GDM1 (cell line): ENCODE data around the gene DDTL.
"Not testable (repeated sequence)": the region's sequence is repeated elsewhere in the genome, so short reads cannot be mapped to it uniquely, and the experiment has no call there.

Source experiments
- DNase-seq: peaks from one replicate; lab custom pipeline; 2025; lab: John Stamatoyannopoulos, UW

The DDTL gene

GRCh38 chr22:23966568-23966967 lies at the start of gene DDTL:
TSS of gene DDTL (plus strand) at chr22:23966888. CDS start at chr22:23966915, 27 bp downstream.
- DNase-seq = not testable (repeated sequence)

GRCh38 chr22:23920267-23920611 lies 46.4 kb upstream of the DDTL start:
- not testable (repeated sequence) for DNase-seq

DNA sequence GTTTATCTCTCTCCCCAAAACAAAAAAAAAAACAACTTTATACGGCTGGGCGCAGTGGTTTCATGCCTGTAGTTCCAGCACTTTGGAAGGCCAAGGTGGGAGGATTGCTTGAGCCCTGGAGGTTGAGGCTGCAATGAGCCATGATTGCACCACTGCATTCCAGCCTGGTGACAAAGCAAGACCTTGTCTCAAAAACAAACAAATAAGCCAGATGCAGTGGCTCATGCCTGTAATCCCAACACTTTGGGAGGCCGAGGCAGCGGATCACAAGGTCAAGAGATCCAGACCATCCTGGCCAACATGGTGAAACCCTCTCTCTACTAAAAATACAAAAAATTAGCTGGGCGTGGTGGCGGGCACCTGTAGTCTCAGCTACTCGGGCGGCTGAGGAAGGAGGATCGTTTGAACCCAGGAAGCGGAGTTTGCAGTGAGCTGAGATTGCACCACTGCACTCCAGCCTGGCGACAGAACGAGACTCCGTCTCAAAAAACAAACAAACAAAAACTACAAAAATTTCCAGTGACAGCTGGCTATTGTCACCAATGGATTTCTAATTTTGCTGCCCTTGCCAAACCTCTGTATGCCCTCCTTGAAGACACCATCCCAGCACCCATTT lies 45.0 kb upstream of the DDTL start:
- DNase-seq = not testable (repeated sequence)

DNA sequence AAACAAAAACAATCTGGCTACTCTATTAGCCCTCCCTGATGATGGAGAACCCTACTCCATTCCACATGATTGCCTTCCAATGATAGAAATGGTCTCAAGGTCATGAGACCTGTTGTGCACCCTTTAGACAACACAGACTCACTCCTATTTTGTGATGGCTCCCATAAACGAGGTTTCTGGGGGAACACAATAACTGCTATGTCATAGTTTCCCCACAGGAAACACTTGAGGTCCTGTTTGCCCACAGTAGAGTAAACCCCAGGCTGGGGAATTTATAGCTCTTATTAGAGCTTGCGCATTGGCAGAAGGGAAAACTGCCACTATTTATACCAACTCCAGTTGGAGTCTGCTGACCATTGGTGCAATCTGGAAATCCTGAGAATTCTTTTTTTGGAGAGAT lies 43.8 kb upstream of the DDTL start:
- DNase-seq = no peak

GRCh38 chr22:23925020-23925606 lies 41.6 kb upstream of the DDTL start:
- DNase-seq = no peak

- DNase-seq = no peak
Observed at GRCh38 chr22:23926561-23926960, 40.1 kb upstream of the DDTL start.

DNA sequence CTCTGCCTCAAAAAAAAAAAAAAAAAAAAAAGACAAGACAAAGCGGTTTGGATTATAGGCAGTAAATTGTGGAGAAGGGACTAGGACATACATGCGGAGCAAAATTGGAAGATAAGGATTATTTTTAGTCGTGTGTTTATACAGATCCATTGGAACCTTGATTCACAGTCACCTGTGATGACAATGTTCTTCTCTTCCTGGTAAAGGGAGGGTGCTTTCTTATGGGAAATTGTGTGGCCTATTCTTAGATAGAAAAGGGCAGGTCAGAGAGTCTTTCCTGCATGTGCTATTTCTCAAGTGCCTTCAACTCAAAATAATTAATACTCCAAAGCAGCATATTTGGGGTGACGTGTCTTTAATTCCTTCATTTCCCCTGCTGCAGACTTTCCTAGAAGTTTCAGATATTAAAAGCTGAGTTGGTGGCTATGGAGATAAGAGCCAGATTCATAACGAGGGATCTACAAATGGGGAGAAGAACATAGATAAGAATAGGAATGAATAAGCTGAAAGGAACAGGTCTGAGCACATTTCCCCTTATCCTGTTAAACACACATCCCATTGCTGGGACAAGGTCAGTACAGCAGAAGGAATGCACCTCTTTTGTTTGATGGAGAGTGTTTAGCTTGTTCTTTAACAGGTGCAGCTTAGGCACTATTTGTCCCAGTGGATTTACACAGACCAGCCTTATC lies 28.2 kb upstream of the DDTL start:
- no peak for DNase-seq

- no peak for DNase-seq
Observed at GRCh38 chr22:23939017-23939357, 27.7 kb upstream of the DDTL start.

- not testable (repeated sequence) for DNase-seq
Observed at GRCh38 chr22:23940166-23940565, 26.5 kb upstream of the DDTL start.

DNA sequence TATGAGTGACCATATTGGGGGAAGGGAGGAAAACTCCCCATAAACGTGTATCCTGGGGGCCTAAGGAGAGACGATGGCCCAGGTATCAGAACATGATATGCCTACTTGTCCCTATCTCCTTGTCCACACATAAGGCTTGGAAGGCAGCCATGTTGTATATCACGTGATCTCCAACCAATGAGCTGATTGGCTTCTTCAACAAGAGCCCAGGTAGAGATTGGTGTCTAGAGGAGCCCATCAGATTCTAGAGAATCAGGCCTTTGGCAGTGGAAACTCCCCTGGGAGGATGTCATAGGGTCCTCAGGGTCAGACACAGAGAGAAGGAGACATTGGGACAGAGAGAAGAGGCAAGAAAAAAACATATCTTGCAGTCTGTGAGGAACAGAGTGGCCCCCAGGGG lies 19.3 kb upstream of the DDTL start:
- DNase-seq = not testable (repeated sequence)

- DNase-seq = not testable (repeated sequence)
Observed at GRCh38 chr22:23949764-23950163, 16.9 kb upstream of the DDTL start.

DNA sequence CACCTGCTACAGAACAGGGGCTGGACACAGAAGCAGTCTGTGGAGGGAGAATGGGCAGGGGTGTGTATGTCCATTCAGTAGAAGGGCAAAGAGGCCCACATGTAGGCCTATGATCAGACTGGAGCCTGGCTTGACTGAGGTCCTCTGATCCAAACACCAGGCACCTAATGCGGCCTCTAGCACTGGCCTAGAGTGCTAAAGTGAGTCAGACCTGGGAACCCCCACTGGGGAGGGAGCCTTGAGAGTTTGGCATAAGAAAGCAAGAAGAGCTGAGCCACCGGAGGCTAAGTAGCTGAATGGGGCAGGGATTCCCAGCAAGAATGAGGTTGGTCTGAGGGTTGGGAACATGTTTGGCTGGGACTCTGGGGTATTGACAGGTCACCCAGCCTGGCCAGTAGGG lies 15.3 kb upstream of the DDTL start:
- not testable (repeated sequence) for DNase-seq

DNA sequence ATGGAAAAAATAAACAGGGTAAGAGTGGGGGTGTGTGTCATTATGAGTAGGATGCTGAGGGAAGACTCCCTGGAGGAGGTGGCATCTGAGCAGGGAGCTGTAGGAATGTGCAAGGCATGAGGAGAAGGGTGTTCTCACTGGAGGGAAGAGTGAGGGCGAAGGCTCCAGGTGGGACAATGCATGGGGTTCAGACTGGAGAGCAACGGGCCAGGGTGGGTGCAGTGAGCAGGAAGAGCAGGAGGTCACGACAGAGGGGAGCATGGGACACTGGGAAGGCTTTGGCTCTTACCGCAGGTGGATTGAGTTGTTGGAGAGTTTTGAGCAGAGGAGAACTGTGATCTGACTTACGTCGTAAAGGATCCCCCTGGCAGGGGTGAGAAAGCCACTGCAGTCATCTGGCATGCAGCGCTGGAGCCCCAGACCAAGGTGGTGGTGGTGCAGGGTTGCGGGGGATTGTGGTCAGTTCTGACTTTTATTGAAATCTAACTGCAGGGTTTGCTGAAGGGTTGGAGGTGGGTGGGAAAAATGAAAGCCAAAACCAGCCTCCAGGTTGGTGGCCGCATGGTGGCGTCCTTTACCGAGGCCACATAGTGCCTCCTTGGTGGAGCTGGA lies 13.8 kb upstream of the DDTL start:
- not testable (repeated sequence) for DNase-seq

GRCh38 chr22:23953485-23953884 lies 13.2 kb upstream of the DDTL start:
- not testable (repeated sequence) for DNase-seq

DNA sequence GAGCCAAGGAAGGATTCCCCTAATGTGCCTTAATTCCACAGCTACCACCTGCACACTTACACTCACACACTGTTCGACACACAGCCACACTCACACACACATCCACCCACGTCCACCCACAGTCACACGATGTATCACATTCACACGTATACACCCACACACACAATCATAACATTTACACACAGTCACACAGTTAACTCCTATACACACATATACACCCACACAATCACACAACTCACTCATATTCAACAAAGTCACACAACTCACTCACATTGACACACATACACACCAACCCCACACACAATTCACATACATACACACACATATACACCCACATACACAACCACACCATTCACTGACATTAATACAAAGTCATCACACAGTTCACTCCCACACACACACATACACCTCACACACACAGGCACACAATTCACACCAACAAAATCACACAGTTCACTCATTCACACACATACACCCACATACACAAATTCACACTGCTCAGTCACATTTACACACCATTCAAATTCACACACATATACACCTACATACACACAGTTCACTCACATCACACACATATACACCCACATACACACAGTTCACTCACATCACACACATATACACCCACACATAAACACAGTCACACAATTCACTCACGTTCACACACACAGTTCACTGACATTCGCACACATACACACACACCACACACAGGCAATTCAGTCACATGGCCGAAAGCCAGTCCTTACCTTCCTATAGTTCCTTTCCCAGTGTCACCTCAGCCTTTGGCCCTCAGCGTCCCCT lies 12.3 kb upstream of the DDTL start:
- DNase-seq = not testable (repeated sequence)

DNA sequence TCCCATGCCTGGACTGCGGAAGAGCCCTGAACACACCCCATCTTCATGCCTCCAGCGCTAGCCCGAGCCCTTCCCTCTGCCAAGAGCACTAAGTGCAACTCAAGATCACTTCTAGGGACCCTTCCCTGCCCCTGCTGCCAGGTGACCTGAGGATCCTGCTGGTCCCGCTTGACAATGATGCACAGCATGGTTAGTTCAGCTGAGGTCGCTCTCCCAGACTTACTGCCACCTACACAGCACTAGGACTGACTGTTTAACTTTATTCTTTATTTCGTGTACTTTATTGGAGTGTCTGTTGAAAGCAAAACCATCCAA lies 11.7 kb upstream of the DDTL start:
- not testable (repeated sequence) for DNase-seq

GRCh38 chr22:23955886-23956285 lies 10.8 kb upstream of the DDTL start:
- not testable (repeated sequence) for DNase-seq

DNA sequence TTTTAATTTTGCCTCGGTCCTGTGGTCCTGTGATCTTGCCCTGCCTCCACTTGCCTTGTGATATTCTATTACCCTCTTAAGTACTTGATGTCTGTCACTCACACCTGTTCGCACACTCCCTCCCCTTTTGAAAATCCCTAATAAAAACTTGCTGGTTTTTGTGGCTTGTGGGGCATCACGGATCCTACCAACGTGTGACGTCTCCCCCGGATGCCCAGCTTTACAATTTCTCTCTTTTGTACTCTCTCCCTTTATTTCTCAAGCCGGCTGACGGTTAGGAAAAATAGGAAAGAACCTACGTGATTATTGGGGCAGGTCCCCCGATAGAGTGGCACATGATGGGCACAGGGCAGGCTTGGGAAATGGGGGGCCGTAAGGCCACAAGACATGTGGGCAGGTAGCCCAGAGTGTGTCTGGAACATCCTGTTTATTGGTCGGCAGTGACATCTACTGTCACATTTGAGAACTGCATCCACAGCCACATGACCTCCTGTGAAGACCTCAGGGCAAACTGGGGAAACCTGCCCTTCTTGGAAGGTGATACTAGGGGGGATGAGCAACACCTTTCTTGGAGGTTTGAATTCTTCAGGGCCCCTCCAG lies 10.3 kb upstream of the DDTL start:
- DNase-seq = peak; percentile 70

GRCh38 chr22:23961084-23961771 lies 5.5 kb upstream of the DDTL start, which contains the start of gene GSTT2B:
TSS of gene GSTT2B (minus strand) at chr22:23961195. CDS start at chr22:23961131, 64 bp downstream.
- DNase-seq = not testable (repeated sequence)

DNA sequence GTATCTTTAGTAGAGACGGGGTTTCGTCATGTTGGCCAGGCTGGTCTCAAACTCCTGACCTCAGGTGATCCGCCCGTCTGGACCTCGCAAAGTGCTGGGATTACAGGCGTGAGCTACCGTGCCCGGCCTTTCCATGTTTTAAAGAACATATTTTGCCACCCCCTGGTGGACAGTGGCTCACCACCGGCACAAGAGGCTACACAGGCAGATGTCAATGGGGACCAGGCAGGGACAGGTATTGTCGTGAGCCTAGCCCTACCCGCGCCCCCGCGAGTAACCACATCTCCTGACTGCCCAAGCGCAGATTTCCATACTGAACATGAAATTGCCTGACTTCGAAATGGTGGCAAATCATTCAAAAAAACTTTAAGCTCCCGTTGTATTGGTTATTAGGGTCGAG lies 594 bp upstream of the DDTL start:
- not testable (repeated sequence) for DNase-seq

- DNase-seq = no peak
Observed at GRCh38 chr22:23969071-23969470, 2.4 kb downstream of the DDTL start.
